PC-9 (cell line): Measurements from ENCODE around the gene AKR1B1. TPM values are rescaled to one million over a fixed set of nuclear protein-coding genes. Genes with fewer than 3 reads are reported as not detected.
A peak's percentile ranks its signal among the peaks of the same experiment; 100 is the strongest.

Source experiments
- BruUV-seq: library from RNA; stranded (reverse); fragments of 400-500 nt; replicated peaks from 2 replicates; lab custom pipeline; 2021; lab: Mats Ljungman, UMichigan
- CTCF ChIA-PET: fragments of 300-600 bp; sonication (Branson Sonifier 250); formaldehyde crosslinking; loops from one replicate; lab custom pipeline; 2022; ENCODE audit warnings: antibody characterized with exemption; lab: Charles Lee
- POLR2A ChIA-PET: fragments of 300-600 bp; sonication (Branson Sonifier 250); formaldehyde crosslinking; loops from one replicate; lab custom pipeline; 2022; ENCODE audit warnings: antibody characterized with exemption; ENCODE audit not compliant: unreplicated experiment; lab: Charles Lee
- DNase-seq, 2 experiments: peaks; one replicate each; pipeline versions ENCODE4 v3.0.0 to v3.0.0-alpha.2; 2015 to 2022; ENCODE audit warnings: mixed read lengths in 1 of 2
- H2AFZ ChIP-seq: fragments of 200-600 bp; sonication (generic); 2 replicates; pipeline ENCODE4 v1.8.1; 2017; ENCODE audit warnings: antibody characterized with exemption
- H3F3A ChIP-seq: fragments of 200-600 bp; sonication (generic); 2 replicates; pipeline ENCODE4 v1.8.1; 2017; ENCODE audit warnings: antibody characterized with exemption, mild to moderate bottlenecking, low read depth; ENCODE audit not compliant: insufficient read depth
- H3K27ac ChIP-seq: fragments of 200-600 bp; sonication (generic); 2 replicates; pipeline ENCODE4 v1.6.1; 2016; ENCODE audit warnings: mixed run types
- H3K27me3 ChIP-seq: fragments of 200-600 bp; sonication (generic); 2 replicates; pipeline ENCODE4 v1.6.1; 2016; ENCODE audit warnings: low read depth, mixed run types; ENCODE audit not compliant: insufficient read depth
- H3K36me3 ChIP-seq: fragments of 200-600 bp; sonication (generic); 2 replicates; pipeline ENCODE4 v1.6.1; 2016; ENCODE audit warnings: low read depth, mixed run types
- H3K4me1 ChIP-seq: fragments of 200-600 bp; sonication (generic); replicated peaks from 2 replicates; pipeline ENCODE4 v1.6.1; 2016; ENCODE audit warnings: mixed run types; ENCODE audit not compliant: insufficient read depth
- H3K4me2 ChIP-seq: fragments of 200-600 bp; sonication (generic); 2 replicates; pipeline ENCODE4 v1.6.1; 2017; ENCODE audit warnings: mixed run types
- H3K4me3 ChIP-seq: fragments of 200-600 bp; sonication (generic); 2 replicates; pipeline ENCODE4 v1.6.1; 2016; ENCODE audit warnings: mixed run types
- H3K79me2 ChIP-seq: fragments of 200-600 bp; sonication (generic); 2 replicates; pipeline ENCODE4 v1.6.1; 2017; ENCODE audit warnings: low read depth, mixed run types
- H3K9me2 ChIP-seq: fragments of 200-600 bp; sonication (generic); 2 replicates; pipeline ENCODE4 v1.8.1; 2017; ENCODE audit warnings: mild to moderate bottlenecking; ENCODE audit not compliant: insufficient read depth
- H3K9me3 ChIP-seq: fragments of 200-600 bp; sonication (generic); 2 replicates; pipeline ENCODE4 v1.8.1; 2016; ENCODE audit warnings: low read depth; ENCODE audit not compliant: insufficient read depth
- H4K20me1 ChIP-seq: fragments of 200-600 bp; sonication (generic); 2 replicates; pipeline ENCODE4 v1.8.1; 2017; ENCODE audit not compliant: insufficient read depth
- CTCF ChIP-seq: fragments of 200-600 bp; sonication (generic); conservative IDR thresholded peaks from 2 replicates; pipeline ENCODE4 v1.6.1; 2017; ENCODE audit warnings: mixed run types, antibody characterized with exemption, mild to moderate bottlenecking, moderate library complexity
- EZH2 ChIP-seq: fragments of 200-600 bp; sonication (generic); IDR thresholded peaks from 2 replicates; pipeline ENCODE4 v1.8.0; 2017; ENCODE audit warnings: antibody characterized with exemption, low read depth
- intact Hi-C: fragments of 100-400 bp; cut with micrococcal nuclease; formaldehyde crosslinking; loops from one replicate; pipeline ENCODE4 v1.10.0; 2022; ENCODE audit not compliant: unreplicated experiment
- total RNA-seq: library from RNA; stranded (reverse); gene quantifications from 2 replicates; pipeline ENCODE4 v1.2.3, GENCODE V29; 2021

Gene AKR1B1
- total RNA-seq, 1 experiment from 2014 or later: 1,009 TPM

GRCh38 chr7:134451656-134452055 is 7.2 kb downstream of the AKR1B1 start:
- H3K9me2 ChIP-seq: no peaks in the 10 kb centered on the region
- ChIA-PET POLR2A (no interaction called here), CTCF (no interaction called here)
- TF ChIP-seq CTCF: no peak
- TF ChIP-seq EZH2: no peak
- peaks cover 59% of the 10 kb centered on the region for H4K20me1 ChIP-seq
- no TSS peak for BruUV-seq
- no peak overlapping the region for H2AFZ ChIP-seq
- no peak for DNase-seq
- no peaks in the 10 kb centered on the region for H3K27me3 ChIP-seq
- intact Hi-C loops: no loop called here
- H3K27ac ChIP-seq: peak overlapping the region; percentile 97
- H3F3A ChIP-seq: peaks cover 100% of the 10 kb centered on the region
- 0 out of 2 replicates have a peak overlapping the region, but pooled peaks have one; percentile 27 for H3K4me3 ChIP-seq
- peaks cover 90% of the 10 kb centered on the region for H3K4me1 ChIP-seq
- peak overlapping the region; percentile 91 for H3K4me2 ChIP-seq
- H3K9me3 ChIP-seq: no peaks in the 10 kb centered on the region
- H3K36me3 ChIP-seq: peaks cover 95% of the 10 kb centered on the region
- H3K79me2 ChIP-seq: peaks cover 96% of the 10 kb centered on the region

- Histone ChIP-seq H3K9me3 (no peaks in the 10 kb centered on the region), H3K4me3 (no peak overlapping the region), H3K36me3 (peaks cover 97% of the 10 kb centered on the region), H3K27ac (peak overlapping the region; percentile 97), H3K4me2 (peak overlapping the region; percentile 91), H4K20me1 (peaks cover 47% of the 10 kb centered on the region), H3F3A (peaks cover 100% of the 10 kb centered on the region), H3K4me1 (peaks cover 78% of the 10 kb centered on the region), H2AFZ (no peak overlapping the region), H3K79me2 (peaks cover 95% of the 10 kb centered on the region), H3K9me2 (no peaks in the 10 kb centered on the region), H3K27me3 (no peaks in the 10 kb centered on the region)
- BruUV-seq: no TSS peak
- DNase-seq: no peak
- intact Hi-C loops: no loop called here
- TF ChIP-seq CTCF: no peak
- TF ChIP-seq EZH2: no peak
- CTCF ChIA-PET: no interaction called here
- POLR2A ChIA-PET: interaction anchor here (0.6 kb wide), 1 partner anchor 29 kb away, joined by 18 read pairs; no protein-coding TSS in a partner anchor
Observed at GRCh38 chr7:134450294-134451000, 8.5 kb downstream of the AKR1B1 start.

GRCh38 chr7:134449680-134450079 is 9.2 kb downstream of the AKR1B1 start:
- BruUV-seq: no TSS peak
- H3K4me2 ChIP-seq: peak overlapping the region; percentile 91
- no peaks in the 10 kb centered on the region for H3K9me3 ChIP-seq
- ChIA-PET POLR2A (no interaction called here), CTCF (no interaction called here)
- DNase-seq: peak in 1 of 2 experiments; percentile 48
- TF ChIP-seq EZH2 (no peak), CTCF (no peak)
- H3K9me2 ChIP-seq: no peaks in the 10 kb centered on the region
- peaks cover 92% of the 10 kb centered on the region for H3K79me2 ChIP-seq
- peak overlapping the region; percentile 97 for H3K27ac ChIP-seq
- intact Hi-C loops: no loop called here
- no peak overlapping the region for H2AFZ ChIP-seq
- H3K4me1 ChIP-seq: peaks cover 70% of the 10 kb centered on the region
- peaks cover 39% of the 10 kb centered on the region for H4K20me1 ChIP-seq
- H3F3A ChIP-seq: peaks cover 100% of the 10 kb centered on the region
- H3K4me3 ChIP-seq: 0 out of 2 replicates have a peak overlapping the region, but pooled peaks have one; percentile 9
- H3K27me3 ChIP-seq: no peaks in the 10 kb centered on the region
- peaks cover 97% of the 10 kb centered on the region for H3K36me3 ChIP-seq
